ENCODE measurements around the gene EFNA2. TPM values are rescaled to one million over a fixed set of nuclear protein-coding genes. Genes with fewer than 3 reads are reported as not detected.

EFNA2 gene
- total and polyA plus RNA-seq, 2 of the 4 experiments (the other 2 are of a cell fraction), result not detected

- no peak for TF ChIP-seq CTCF (conservative IDR thresholded peaks at IDR 0.05; ENCODE audit: low read depth, low read length)
Observed at GRCh38 chr19:1295169-1296012, 9.7 kb downstream of the EFNA2 start (continued).

- ChIA-PET POLR2A (ENCODE audit: unreplicated experiment) (no interaction called here), CTCF (no interaction called here)
- Histone ChIP-seq H3K9me1 (ENCODE audit: insufficient read depth, low read length) (no peaks in the 10 kb centered on the region), H3K56ac (ENCODE audit: extremely low read depth, insufficient read depth, low read length) (no peak overlapping the region), H2AFZ (replicated peaks; ENCODE audit: low read length, poor library complexity) (no peak overlapping the region), H3K27me3 (ENCODE audit: control insufficient read depth, insufficient read depth, low read length) (peaks cover 17% of the 10 kb centered on the region; the same call in 1 of the 2 replicates), H2AK5ac (ENCODE audit: low read depth, low read length) (no peak overlapping the region), H3K9me3 (ENCODE audit: control insufficient read depth, insufficient read depth, low read length) (no peaks in the 10 kb centered on the region), H2BK15ac (ENCODE audit: low read depth, low read length) (no peak overlapping the region), H3K4ac (ENCODE audit: low read depth, low read length) (no peak overlapping the region), H3K36me3 (ENCODE audit: control insufficient read depth, insufficient read depth, low read length) (no peaks in the 10 kb centered on the region), H2AK9ac (replicated peaks; ENCODE audit: low read depth, low read length, poor library complexity) (no peak overlapping the region), H4K20me1 (ENCODE audit: insufficient read depth, low read length) (no peaks in the 10 kb centered on the region), H3K4me2 (ENCODE audit: low read depth, low read length) (no peak overlapping the region), H3K9ac (ENCODE audit: low read depth, low read length) (no peak overlapping the region), H4K8ac (ENCODE audit: low read depth in 2 of 2, low read length in 2 of 2) (no peak overlapping the region), H3K79me1 (ENCODE audit: low read depth in 1 of 2, low read length in 2 of 2) (no peaks in the 10 kb centered on the region), H3K4me3 (ENCODE audit: insufficient read depth, low read depth, low read length) (no peak overlapping the region), H4K5ac (ENCODE audit: low read depth, low read length) (no peak overlapping the region), H3K14ac (replicated peaks; ENCODE audit: low read depth, low read length) (no peak overlapping the region), H2BK120ac (ENCODE audit: low read depth, low read length) (no peak overlapping the region), H3K4me1 (ENCODE audit: control insufficient read depth, insufficient read depth, low read length) (peaks cover 3% of the 10 kb centered on the region; the same call in 1 of the 2 replicates), H3K27ac (ENCODE audit: insufficient read depth, low read length) (no peak overlapping the region), H3K18ac (ENCODE audit: low read depth, low read length) (no peak overlapping the region), H2BK20ac (ENCODE audit: low read depth, low read length) (no peak overlapping the region), H4K91ac (ENCODE audit: insufficient read depth, low read depth, low read length) (no peak overlapping the region), H2BK5ac (ENCODE audit: low read depth, low read length, poor library complexity, severe bottlenecking) (no peak overlapping the region), H3K23ac (ENCODE audit: low read depth, low read length) (no peak overlapping the region)
- dilution Hi-C loops (cut with HindIII; ENCODE audit: low sequenced_read_pairs, unreplicated experiment), result no loop called here
- no peak for DNase-seq
- no TSS peak for BruUV-seq (replicated peaks)
- in situ Hi-C loops (cut with MboI; ENCODE audit: low sequenced_read_pairs), result no loop called here
- WGBS, 2 experiments (ENCODE audit: extremely low coverage in 2 of 2, insufficient read length in 1 of 2), result 95% methylated on average over 3 of the region's 13 CpGs; no CpG with 5 or more reads in 1 of the 2 experiments
- no peak for ATAC-seq (ENCODE audit: low read depth)
- intact Hi-C loops (cut with micrococcal nuclease), result no loop called here
- no peak for TF ChIP-seq FOS (IDR thresholded peaks at IDR 0.05; ENCODE audit: low read depth, low read length)
- no peak for TF ChIP-seq CHD1 (IDR thresholded peaks at IDR 0.05; ENCODE audit: low read depth, low read length)
- no peak for TF ChIP-seq RAD21 (IDR thresholded peaks at IDR 0.05; ENCODE audit: low read length)
- TF ChIP-seq RFX5 (IDR thresholded peaks at IDR 0.05; ENCODE audit: low read depth, low read length), result no peak
- no peak for TF ChIP-seq MAZ (IDR thresholded peaks at IDR 0.05; ENCODE audit: borderline replicate concordance, low read depth, low read length)
- TF ChIP-seq POLR2A (IDR thresholded peaks at IDR 0.05; ENCODE audit: low read depth, low read length), result no peak
- TF ChIP-seq MXI1 (IDR thresholded peaks at IDR 0.05; ENCODE audit: borderline replicate concordance, low read depth, low read length), result no peak
- TF ChIP-seq CTCF (conservative IDR thresholded peaks at IDR 0.05; ENCODE audit: low read depth, low read length), result no peak
- no peak for TF ChIP-seq CEBPB (IDR thresholded peaks at IDR 0.05; ENCODE audit: low read depth, low read length)
- no peak for TF ChIP-seq RCOR1 (IDR thresholded peaks at IDR 0.05; ENCODE audit: insufficient replicate concordance, low read length)
- no peak for TF ChIP-seq MAFK (IDR thresholded peaks at IDR 0.05; ENCODE audit: low read depth, low read length)
- no peak for TF ChIP-seq BHLHE40 (IDR thresholded peaks at IDR 0.05; ENCODE audit: low read depth, low read length)
- no peak for TF ChIP-seq SMC3 (IDR thresholded peaks at IDR 0.05; ENCODE audit: low read depth, low read length)
Observed at GRCh38 chr19:1296078-1296477, 10.4 kb downstream of the EFNA2 start.

All from IMR-90 (cell line).